Mesenchymal stem cell (in vitro differentiated cells and primary cell): ENCODE results near the gene MBNL3.

Experiments used
- DNase-seq: peaks from one replicate; pipeline ENCODE4 v3.0.0-alpha.2; 2013
- H2AFZ ChIP-seq: one replicate; pipeline ENCODE4 v1.6.1; 2013; ENCODE audit warnings: low read depth, mild to moderate bottlenecking, control low read depth, inconsistent platforms, low read length, moderate library complexity
- H2AK5ac ChIP-seq: 2 replicates; pipeline ENCODE4 v1.6.1; 2013; ENCODE audit warnings: low read length, moderate library complexity, mild to moderate bottlenecking, inconsistent platforms; ENCODE audit not compliant: severe bottlenecking
- H2BK120ac ChIP-seq: one replicate; pipeline ENCODE4 v1.6.1; 2013; ENCODE audit warnings: low read depth, mild to moderate bottlenecking, inconsistent platforms, low read length, moderate library complexity
- H2BK12ac ChIP-seq, 2 experiments: one replicate each; pipeline ENCODE4 v1.6.1; 2013; ENCODE audit warnings: inconsistent platforms in 2 of 2, low read length in 2 of 2, mild to moderate bottlenecking in 2 of 2, moderate library complexity in 2 of 2, control low read depth in 1 of 2
- H2BK15ac ChIP-seq: one replicate; pipeline ENCODE4 v1.6.1; 2013; ENCODE audit warnings: mild to moderate bottlenecking, low read depth, inconsistent platforms; ENCODE audit not compliant: poor library complexity, severe bottlenecking
- H2BK5ac ChIP-seq: 2 replicates; pipeline ENCODE4 v1.6.1; 2013; ENCODE audit warnings: low read depth, mild to moderate bottlenecking, low read length, control low read depth, inconsistent platforms; ENCODE audit not compliant: poor library complexity, severe bottlenecking
- H3K14ac ChIP-seq, 2 experiments: one replicate each; pipeline ENCODE4 v1.6.1; 2013; ENCODE audit warnings: inconsistent platforms in 2 of 2, low read length in 2 of 2, control low read depth in 1 of 2, mild to moderate bottlenecking in 1 of 2, moderate library complexity in 1 of 2
- H3K18ac ChIP-seq, 2 experiments: one replicate each; pipeline ENCODE4 v1.6.1; 2013; ENCODE audit warnings: inconsistent platforms in 2 of 2, low read length in 2 of 2, control low read depth in 1 of 2, low read depth in 1 of 2, mild to moderate bottlenecking in 1 of 2
- H3K23ac ChIP-seq, 2 experiments: one replicate each; pipeline ENCODE4 v1.6.1; 2013; ENCODE audit warnings: inconsistent platforms in 2 of 2, low read length in 2 of 2, mild to moderate bottlenecking in 2 of 2, moderate library complexity in 2 of 2, control low read depth in 1 of 2
- H3K27ac ChIP-seq: 2 replicates; pipeline ENCODE4 v1.5.1; 2013; ENCODE audit warnings: mild to moderate bottlenecking, moderate library complexity, low read length, control low read depth, inconsistent platforms; ENCODE audit not compliant: poor library complexity, severe bottlenecking
- H3K27me3 ChIP-seq, 2 experiments: 2 replicates each; pipeline versions ENCODE4 v1.6.1 to v1.7.0; 2013; ENCODE audit warnings: low read length in 2 of 2, mild to moderate bottlenecking in 2 of 2, moderate library complexity in 2 of 2, control low read depth in 1 of 2, inconsistent platforms in 1 of 2; ENCODE audit not compliant: control insufficient read depth in 1 of 2, insufficient read depth in 1 of 2
- H3K36me3 ChIP-seq, 2 experiments: 2 replicates each; pipeline versions ENCODE4 v1.6.1 to v1.7.0; 2013; ENCODE audit warnings: low read length in 2 of 2, control low read depth in 1 of 2, inconsistent platforms in 1 of 2, low read depth in 1 of 2, mild to moderate bottlenecking in 1 of 2; ENCODE audit not compliant: insufficient read depth in 2 of 2, control insufficient read depth in 1 of 2
- H3K4ac ChIP-seq, 2 experiments: one replicate each; pipeline ENCODE4 v1.6.1; 2013; ENCODE audit warnings: inconsistent platforms in 2 of 2, low read length in 2 of 2, mild to moderate bottlenecking in 2 of 2, moderate library complexity in 2 of 2, control low read depth in 1 of 2, low read depth in 1 of 2
- H3K4me1 ChIP-seq: 2 replicates; pipeline ENCODE4 v1.6.1; 2013; ENCODE audit warnings: low read depth, low read length, control low read depth; ENCODE audit not compliant: control insufficient read depth, insufficient read depth
- H3K4me2 ChIP-seq: 2 replicates; pipeline ENCODE4 v1.6.1; 2013; ENCODE audit warnings: low read length, mild to moderate bottlenecking, inconsistent platforms; ENCODE audit not compliant: poor library complexity, severe bottlenecking
- H3K4me3 ChIP-seq, 2 experiments: 2 replicates each; pipeline versions ENCODE4 v1.5.1 to v1.7.0; 2013; ENCODE audit warnings: low read length in 2 of 2, mild to moderate bottlenecking in 2 of 2, control low read depth in 1 of 2, low read depth in 1 of 2; ENCODE audit not compliant: insufficient read depth in 1 of 2
- H3K79me1 ChIP-seq: replicated peaks from 2 replicates; pipeline ENCODE4 v1.6.1; 2013; ENCODE audit warnings: mild to moderate bottlenecking, control low read depth, low read length, inconsistent platforms; ENCODE audit not compliant: poor library complexity, severe bottlenecking
- H3K9ac ChIP-seq: 2 replicates; pipeline ENCODE4 v1.7.0; 2013; ENCODE audit warnings: mild to moderate bottlenecking, low read length, moderate library complexity
- H3K9me3 ChIP-seq: 2 replicates; pipeline ENCODE4 v1.7.0; 2013; ENCODE audit warnings: mild to moderate bottlenecking, low read length; ENCODE audit not compliant: control insufficient read depth
- H4K8ac ChIP-seq: one replicate; pipeline ENCODE4 v1.6.1; 2013; ENCODE audit warnings: inconsistent platforms, mild to moderate bottlenecking, low read length, moderate library complexity
- H4K91ac ChIP-seq: one replicate; pipeline ENCODE4 v1.6.1; 2013; ENCODE audit warnings: mild to moderate bottlenecking, low read length, inconsistent platforms
- WGBS: methylation state at CpG from one replicate; pipeline ENCODE4 v1.1.7; 2013; ENCODE audit warnings: mixed read lengths; 5-methylcytosine and 5-hydroxymethylcytosine counted together

The MBNL3 gene

GRCh38 chrX:132493095-132493494 lies 4.3 kb upstream of the MBNL3 start:
- no peak overlapping the region for H4K91ac ChIP-seq
- H3K4me3 ChIP-seq, result no peak overlapping the region
- no peak overlapping the region for H2BK15ac ChIP-seq
- no peak overlapping the region for H2BK5ac ChIP-seq
- no peak overlapping the region for H3K27ac ChIP-seq
- no peak overlapping the region for H2AFZ ChIP-seq
- H2BK120ac ChIP-seq, result no peak overlapping the region
- no peaks in the 10 kb centered on the region for H3K36me3 ChIP-seq
- H3K79me1 ChIP-seq, result no peaks in the 10 kb centered on the region
- H2BK12ac ChIP-seq, result no peak overlapping the region
- no peak overlapping the region for H3K14ac ChIP-seq
- H3K4me1 ChIP-seq, result peaks cover 2% of the 10 kb centered on the region
- no CpG with 5 or more reads among the region's 1 CpG for WGBS
- H2AK5ac ChIP-seq, result no peak overlapping the region
- H3K9ac ChIP-seq, result no peak overlapping the region
- no peak overlapping the region for H3K4me2 ChIP-seq
- DNase-seq, result no peak
- no peaks in the 10 kb centered on the region for H3K9me3 ChIP-seq
- no peak overlapping the region for H3K4ac ChIP-seq
- no peak overlapping the region for H3K18ac ChIP-seq
- peaks cover 0 to 15% of the 10 kb centered on the region in 2 experiments for H3K27me3 ChIP-seq
- no peak overlapping the region for H4K8ac ChIP-seq
- no peak overlapping the region for H3K23ac ChIP-seq

DNA sequence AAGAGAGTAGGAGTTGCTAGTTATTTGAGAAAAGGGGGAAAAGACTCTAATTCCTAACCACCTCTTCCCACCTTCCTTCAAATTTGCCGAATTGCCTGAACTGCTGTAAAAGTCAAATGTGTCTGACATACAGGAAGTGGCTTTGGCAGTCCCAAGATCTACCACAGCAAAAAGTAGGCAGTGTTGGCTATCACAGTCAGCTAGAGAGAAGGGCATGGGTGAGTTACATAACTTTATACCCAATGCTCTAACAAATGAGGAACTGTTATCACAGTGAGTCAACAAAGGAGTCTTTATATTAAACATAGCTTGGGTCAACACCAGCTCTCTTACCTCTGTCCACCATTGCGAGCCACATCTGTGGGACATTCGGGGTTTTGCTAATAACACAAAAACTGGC lies 2.4 kb upstream of the MBNL3 start:
- H3K79me1 ChIP-seq, result no peaks in the 10 kb centered on the region
- H3K4ac ChIP-seq, result no peak overlapping the region
- H3K9ac ChIP-seq, result no peak overlapping the region
- H4K91ac ChIP-seq, result no peak overlapping the region
- no peak overlapping the region for H2BK5ac ChIP-seq
- no peak overlapping the region for H2BK12ac ChIP-seq
- WGBS, result no CpG with 5 or more reads among the region's 3 CpGs
- H3K4me1 ChIP-seq, result peaks cover 2% of the 10 kb centered on the region
- no peak overlapping the region for H4K8ac ChIP-seq
- no peak overlapping the region for H2BK120ac ChIP-seq
- H3K14ac ChIP-seq, result no peak overlapping the region
- H3K4me3 ChIP-seq, result no peak overlapping the region
- no peaks in the 10 kb centered on the region for H3K36me3 ChIP-seq
- no peak overlapping the region for H3K27ac ChIP-seq
- no peak overlapping the region for H3K4me2 ChIP-seq
- no peak overlapping the region for H2AFZ ChIP-seq
- H2AK5ac ChIP-seq, result no peak overlapping the region
- no peak for DNase-seq
- H3K9me3 ChIP-seq, result no peaks in the 10 kb centered on the region
- H2BK15ac ChIP-seq, result no peak overlapping the region
- no peak overlapping the region for H3K23ac ChIP-seq
- peaks cover 0 to 7% of the 10 kb centered on the region in 2 experiments for H3K27me3 ChIP-seq
- H3K18ac ChIP-seq, result no peak overlapping the region

DNA sequence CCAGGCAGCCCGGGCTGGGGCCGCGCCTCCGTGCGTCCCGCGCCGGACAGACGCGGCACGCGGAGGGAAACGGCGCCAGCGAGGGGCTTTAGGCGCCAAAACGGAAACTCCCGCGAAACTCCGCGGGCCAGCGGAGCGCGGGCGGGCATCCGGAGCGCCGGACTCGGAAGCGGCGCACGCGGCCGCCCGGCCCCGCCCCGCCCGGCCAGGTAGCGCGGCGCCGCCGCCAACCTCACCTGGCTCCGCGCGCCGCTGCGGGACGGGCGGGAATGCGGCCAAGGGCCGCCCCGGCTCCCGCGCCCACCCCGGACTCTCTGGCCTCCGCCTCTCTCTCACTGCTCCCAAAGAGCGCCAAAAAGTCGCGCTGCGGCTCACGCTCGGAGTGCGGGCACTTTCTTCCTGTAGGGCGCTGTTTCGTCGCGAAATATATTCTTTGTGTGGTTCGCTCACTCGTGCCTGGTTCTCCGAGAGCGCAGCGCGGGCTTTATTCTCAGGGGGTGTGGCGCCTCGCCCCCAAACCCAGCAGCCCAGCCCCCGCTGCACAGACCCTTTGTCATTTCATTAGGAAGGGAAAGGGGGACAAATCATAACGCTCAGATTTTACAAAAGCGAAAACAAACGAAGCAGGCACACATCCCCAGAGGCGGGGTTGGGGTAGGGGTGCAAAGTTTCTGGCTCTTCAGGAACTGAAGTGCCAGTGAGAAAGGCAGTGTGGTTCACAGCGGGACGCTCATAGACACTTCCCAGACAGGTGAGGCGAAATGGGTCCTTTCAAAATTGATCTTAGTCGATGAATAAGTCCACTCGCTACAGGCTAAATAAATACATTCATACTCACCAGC lies 961 bp upstream of the MBNL3 start:
- Histone ChIP-seq H3K9ac (peak overlapping the region; percentile 89), H2BK120ac (peak overlapping the region; percentile 73), H3K4me1 (peaks cover 2% of the 10 kb centered on the region), H2AFZ (no peak overlapping the region), H3K9me3 (no peaks in the 10 kb centered on the region), H4K91ac (no peak overlapping the region), H3K4me3 (peak overlapping the region; percentile 73 to 83), H2BK5ac (no peak overlapping the region), H3K18ac (peak overlapping the region in 1 of 2 experiments; percentile 43), H2BK15ac (peak overlapping the region; percentile 28), H2AK5ac (no peak overlapping the region), H2BK12ac (peak overlapping the region in 1 of 2 experiments; percentile 52), H3K79me1 (no peaks in the 10 kb centered on the region), H3K27ac (no peak overlapping the region), H4K8ac (no peak overlapping the region), H3K27me3 (peaks cover 0 to 7% of the 10 kb centered on the region in 2 experiments), H3K36me3 (no peaks in the 10 kb centered on the region), H3K14ac (no peak overlapping the region), H3K4me2 (peak overlapping the region; percentile 87), H3K4ac (no peak overlapping the region), H3K23ac (no peak overlapping the region)
- 2% methylated on average over 27 of the region's 86 CpGs for WGBS
- no peak for DNase-seq

- H3K14ac ChIP-seq, result no peak overlapping the region
- WGBS, result 2% methylated on average over 6 of the region's 8 CpGs
Measured at GRCh38 chrX:132488180-132488705, 595 bp downstream of the MBNL3 start.

More at GRCh38 chrX:132488180-132488705, 595 bp downstream of the MBNL3 start:
- Histone ChIP-seq H2BK120ac (no peak overlapping the region), H3K4me3 (peak overlapping the region in 1 of 2 experiments; percentile 83), H2AK5ac (no peak overlapping the region), H2BK12ac (no peak overlapping the region), H3K27ac (no peak overlapping the region), H3K9ac (peak overlapping the region; percentile 89), H4K8ac (no peak overlapping the region), H3K18ac (no peak overlapping the region), H2AFZ (no peak overlapping the region), H3K4ac (no peak overlapping the region), H3K27me3 (peaks cover 0 to 7% of the 10 kb centered on the region in 2 experiments), H2BK5ac (no peak overlapping the region), H3K36me3 (no peaks in the 10 kb centered on the region), H3K23ac (no peak overlapping the region), H3K79me1 (no peaks in the 10 kb centered on the region), H3K4me1 (peaks cover 2% of the 10 kb centered on the region), H3K9me3 (no peaks in the 10 kb centered on the region), H2BK15ac (no peak overlapping the region), H4K91ac (no peak overlapping the region), H3K4me2 (no peak overlapping the region)
- peak; percentile 48 for DNase-seq
